K562 (cell line): ENCODE data around the gene DYSF. TPM values are rescaled to one million over a fixed set of nuclear protein-coding genes. Genes with fewer than 3 reads are reported as not detected.

Experiments
- ATAC-seq: fragments of 200-7000 bp; cut with Tn5 transposase; 3 replicates; pipeline ENCODE4 v1.9.1; 2020; ENCODE audit warnings: moderate library complexity
- BruUV-seq: library from RNA; stranded (reverse); fragments of 400-500 nt; replicated peaks from 2 replicates; lab custom pipeline; 2021; lab: Mats Ljungman, UMichigan
- CTCF ChIA-PET: fragments of 300-600 bp; formaldehyde crosslinking; extraction: SDS; loops from one replicate; lab custom pipeline; 2021; ENCODE audit warnings: low intra/inter-chr PET ratio; lab: Yijun Ruan, JAX
- POLR2A ChIA-PET: fragments of 300-600, 350-650 bp; sonication (Branson Sonifier 250); formaldehyde crosslinking; extraction: SDS; loops from one replicate; lab custom pipeline; 2021; ENCODE audit warnings: antibody characterized with exemption, inconsistent platforms; lab: Yijun Ruan, JAX
- DNase-seq, 4 experiments: peaks; one replicate each; pipeline versions ENCODE4 v3.0.0 to v3.0.0-alpha.2; 2011 to 2018; ENCODE audit warnings: low spot score in 3 of 4, mixed read lengths in 3 of 4; ENCODE audit errors: extremely low read depth in 1 of 4
- FAIRE-seq: peaks from 2 replicates; lab custom pipeline; 2011; peaks lifted over from hg19 to GRCh38; lab: Jason Lieb, UNC
- H2AFZ ChIP-seq: 2 replicates; pipeline ENCODE4 v1.6.0; 2011; ENCODE audit warnings: low read depth, low read length, control low read depth, inconsistent platforms
- H3K27ac ChIP-seq: fragments of 200-600 bp; 3 replicates; pipeline ENCODE4 v1.8.0; 2011; ENCODE audit warnings: low read depth, mild to moderate bottlenecking, control low read depth, inconsistent platforms, low read length, moderate library complexity, mixed read lengths; ENCODE audit errors: extremely low read depth
- H3K27me3 ChIP-seq, 2 experiments: fragments of 300-600 bp in 1 of 2; 2 replicates in 1 of 2; 3 replicates in 1 of 2; pipeline versions ENCODE4 v1.6.0 to v1.8.0; 2011; ENCODE audit warnings: inconsistent platforms in 2 of 2, low read length in 2 of 2, mild to moderate bottlenecking in 1 of 2, mixed read lengths in 1 of 2, moderate library complexity in 1 of 2; ENCODE audit not compliant: control insufficient read depth in 2 of 2, insufficient read depth in 2 of 2
- H3K36me3 ChIP-seq: fragments of 300-600 bp; 3 replicates; pipeline ENCODE4 v1.8.0; 2011; ENCODE audit warnings: mild to moderate bottlenecking, low read length, inconsistent platforms; ENCODE audit not compliant: control insufficient read depth, insufficient read depth
- H3K4me1 ChIP-seq, 2 experiments: fragments of 200-600 bp in 1 of 2; replicated peaks in 1 of 2; 2 replicates in 1 of 2; 3 replicates in 1 of 2; pipeline versions ENCODE4 v1.5.1 to v1.8.0; 2011; ENCODE audit warnings: inconsistent platforms in 2 of 2, low read length in 2 of 2, mild to moderate bottlenecking in 1 of 2, mixed read lengths in 1 of 2, moderate library complexity in 1 of 2; ENCODE audit not compliant: control insufficient read depth in 2 of 2, insufficient read depth in 2 of 2
- H3K4me2 ChIP-seq: 2 replicates; pipeline ENCODE4 v1.6.1; 2011; ENCODE audit warnings: low read length, control low read depth, inconsistent platforms, mixed read lengths; ENCODE audit not compliant: insufficient read depth
- H3K4me3 ChIP-seq: fragments of 200-600 bp; sonication (generic), shearing (Covaris generic); 2 replicates; pipeline ENCODE4 v1.5.1; 2016; ENCODE audit warnings: control low read depth, inconsistent platforms
- H3K79me2 ChIP-seq: fragments of 200-600 bp; 3 replicates; pipeline ENCODE4 v1.8.0; 2011; ENCODE audit warnings: low read length, inconsistent platforms; ENCODE audit not compliant: control insufficient read depth, insufficient read depth
- H3K9ac ChIP-seq, 2 experiments: 2 replicates each; pipeline versions ENCODE4 v1.6.0 to v1.6.1; 2011; ENCODE audit warnings: low read depth in 2 of 2, low read length in 2 of 2, control low read depth in 1 of 2, inconsistent platforms in 1 of 2, mild to moderate bottlenecking in 1 of 2, mixed read lengths in 1 of 2; ENCODE audit not compliant: insufficient read depth in 1 of 2
- H3K9me1 ChIP-seq: one replicate; pipeline ENCODE4 v1.6.0; 2011; ENCODE audit warnings: inconsistent platforms, mild to moderate bottlenecking, low read length, moderate library complexity; ENCODE audit not compliant: control insufficient read depth, insufficient read depth
- H3K9me3 ChIP-seq: replicated peaks from 2 replicates; pipeline ENCODE4 v1.5.1; 2011; ENCODE audit warnings: low read depth, low read length, inconsistent platforms; ENCODE audit not compliant: control insufficient read depth, insufficient read depth
- H4K20me1 ChIP-seq: replicated peaks from 2 replicates; pipeline ENCODE4 v1.6.1; 2011; ENCODE audit warnings: low read length, inconsistent platforms, mixed read lengths; ENCODE audit not compliant: control insufficient read depth, insufficient read depth
- ASH1L ChIP-seq: fragments of 450-650 bp; IDR thresholded peaks from 2 replicates; pipeline ENCODE4 v1.6.1; 2018; ENCODE audit warnings: borderline replicate concordance, mild to moderate bottlenecking, low read depth; ENCODE audit not compliant: partially characterized antibody
- CBX2 ChIP-seq: fragments of 200-600 bp; sonication (generic); IDR thresholded peaks from one replicate; pipeline ENCODE4 v1.6.1; 2012; ENCODE audit warnings: mild to moderate bottlenecking, low read length, inconsistent platforms; ENCODE audit not compliant: insufficient read depth, poor library complexity, severe bottlenecking
- NUFIP1 ChIP-seq: fragments of 450-650 bp; IDR thresholded peaks from 2 replicates; pipeline ENCODE4 v1.6.1; 2018; ENCODE audit not compliant: partially characterized antibody
- POLR2AphosphoS5 ChIP-seq: IDR thresholded peaks from 2 replicates; pipeline ENCODE4 v1.6.1; 2011; ENCODE audit warnings: mild to moderate bottlenecking, low read depth, low read length, moderate library complexity; ENCODE audit not compliant: control insufficient read depth, insufficient read depth
- TOE1 ChIP-seq, 2 experiments: fragments of 450-650 bp in 1 of 2; sonication (generic) in 1 of 2; formaldehyde crosslinking in 1 of 2; IDR thresholded peaks; 2 replicates each; pipeline versions ENCODE4 v1.7.1 to v1.8.0; 2016 to 2022; ENCODE audit warnings: borderline replicate concordance in 2 of 2, mild to moderate bottlenecking in 2 of 2, antibody characterized with exemption in 1 of 2, inconsistent platforms in 1 of 2, low read depth in 1 of 2, missing genetic modification reagents in 1 of 2, moderate library complexity in 1 of 2
- ZNF175 ChIP-seq: fragments of 200-800 bp; sonication (Bioruptor generic); IDR thresholded peaks from 2 replicates; pipeline ENCODE4 v1.6.1; 2016; ENCODE audit warnings: low read depth, mild to moderate bottlenecking, missing genetic modification characterization, missing compliant biosample characterization
- WGBS: fragments of 100-300 bp; shearing (Covaris generic); methylation state at CpG from one replicate; pipeline ENCODE4 v1.1.6; 2016; ENCODE audit warnings: low coverage, mixed read lengths; ENCODE audit not compliant: insufficient coverage; ENCODE audit errors: missing lambda C conversion rate; 5-methylcytosine and 5-hydroxymethylcytosine counted together
- in situ Hi-C: fragments of 300-500 bp; cut with MboI; formaldehyde crosslinking; loops from 4 replicates; pipeline ENCODE4 v1.15.0; 2018; ENCODE audit warnings: inconsistent platforms, mixed read lengths
- intact Hi-C: fragments of 100-400 bp; cut with micrococcal nuclease; formaldehyde crosslinking; loops from 2 replicates; pipeline ENCODE4 v1.14.2; 2022
- polyA plus RNA-seq, 8 experiments: library from polyadenylated mRNA; depleted of rRNA in 4 of 8; stranded (reverse) in 5 of 8; unstranded in 3 of 8; fragments of >200 nt; fragmentation: Nextera tagmentation in 2 of 8; fragmentation: Illumina TruSeq in 1 of 8; extraction: Ambion mirVana in 2 of 8; extraction: Trizol in 1 of 8; gene quantifications; 2 replicates each; pipeline versions ENCODE4 v1.2.1 to v1.2.3, GENCODE V29; 2011 to 2014; ENCODE audit warnings: inconsistent platforms in 1 of 8, missing spikeins in 1 of 8
- total RNA-seq, 7 experiments: library from RNA; depleted of rRNA in 6 of 7; stranded (reverse); fragments of >200 nt in 6 of 7; fragmentation: Illumina TruSeq in 2 of 7; extraction: Trizol in 2 of 7; gene quantifications; 2 replicates each; pipeline versions ENCODE4 v1.2.1 to v1.2.3, GENCODE V29; 2011 to 2021; ENCODE audit warnings: low replicate concordance in 1 of 7

The DYSF gene
- total and polyA plus RNA-seq, 9 of the 15 experiments (the other 6 are each of a cell fraction or from before 2014, with no cell fraction given): 0.01 to 0.80 (median 0.29) TPM

DNA sequence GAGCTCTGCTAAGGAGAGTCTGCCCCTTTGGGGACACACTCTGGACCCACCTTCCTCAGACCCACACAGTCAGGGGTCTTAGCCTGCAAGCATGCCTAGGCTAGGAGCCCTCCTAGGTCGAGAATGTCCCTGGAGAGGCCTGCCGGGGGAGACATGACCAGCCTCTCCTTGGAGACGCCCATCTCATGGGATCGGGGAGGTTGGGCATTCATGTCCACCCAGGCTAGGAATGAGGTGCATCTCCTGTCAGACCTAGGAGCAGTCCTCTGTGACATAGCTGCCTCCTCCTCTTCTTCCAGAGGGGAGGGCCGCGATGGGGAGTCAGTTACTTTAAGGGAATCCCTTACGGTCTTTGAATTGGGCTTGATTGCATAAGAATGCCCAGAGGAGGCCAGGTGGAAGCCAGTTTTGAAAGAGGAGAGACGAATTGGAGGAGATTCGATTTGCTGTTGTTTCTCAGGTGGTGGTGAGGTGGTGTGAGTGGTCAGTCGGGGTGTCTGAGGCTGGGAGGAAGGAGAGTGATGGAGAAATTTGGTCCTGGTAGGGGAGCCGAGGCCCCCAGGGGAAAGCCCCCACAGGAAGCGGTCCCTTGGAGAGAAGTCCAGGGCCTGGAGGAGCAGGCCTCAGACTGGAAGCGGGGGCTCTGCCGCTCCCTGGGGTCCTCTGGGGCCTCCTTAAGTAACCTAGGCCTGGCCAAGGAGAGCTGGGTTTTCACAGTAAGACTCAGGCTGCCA is 241.3 kb downstream of the DYSF start:
- Histone ChIP-seq H4K20me1 (peaks cover 7% of the 10 kb centered on the region; the same call in 1 of the 2 replicates), H3K9me3 (no peaks in the 10 kb centered on the region), H3K4me1 (peaks cover 0 to 4% of the 10 kb centered on the region in 2 experiments; a peak in 1 of 5 replicates), H3K4me3 (no peak overlapping the region), H3K27ac (no peak overlapping the region), H3K9ac (no peak overlapping the region), H3K79me2 (no peaks in the 10 kb centered on the region), H3K27me3 (peaks cover 34 to 78% of the 10 kb centered on the region in 2 experiments), H3K9me1 (no peaks in the 10 kb centered on the region), H2AFZ (no peak overlapping the region), H3K4me2 (no peak overlapping the region), H3K36me3 (no peaks in the 10 kb centered on the region)
- no peak for DNase-seq
- BruUV-seq: no TSS peak
- 0% methylated on average over 13 of the region's 14 CpGs for WGBS
- TF ChIP-seq ASH1L: no peak
- no peak for TF ChIP-seq POLR2AphosphoS5
- no peak for TF ChIP-seq NUFIP1
- no peak for TF ChIP-seq TOE1 (IDR thresholded peaks at IDR 0.05; ENCODE audit: borderline replicate concordance)
- no peak for TF ChIP-seq TOE1 (CRISPR knock-in tag; IDR thresholded peaks at IDR 0.05; ENCODE audit: borderline replicate concordance, low read depth)
- no peak for TF ChIP-seq ZNF175
- TF ChIP-seq CBX2: no peak
- POLR2A ChIA-PET: no interaction called here
- no peak for ATAC-seq
- no peak for FAIRE-seq
- intact Hi-C loops: no loop called here
- in situ Hi-C loops: no loop called here
- CTCF ChIA-PET: no interaction called here
